HG02973 (cell line): ENCODE measurements around the gene NUDT3.
A peak's percentile ranks its signal among the peaks of the same experiment; 100 is the strongest.
"Not testable (repeated sequence)": the region's sequence is repeated elsewhere in the genome, so short reads cannot be mapped to it uniquely, and the experiment has no call there.

Experiments
- ATAC-seq: cut with Tn5 transposase; IDR thresholded peaks from one replicate; pipeline ENCODE4 v1.9.1; 2021; ENCODE audit warnings: moderate library complexity; ENCODE audit not compliant: unreplicated experiment

NUDT3 gene

GRCh38 chr6:34392497-34393190, at the start of gene NUDT3:
TSS of gene NUDT3 (minus strand) at chr6:34392669. CDS start at chr6:34392362, 307 bp downstream.
- peak; percentile 76 for ATAC-seq

GRCh38 chr6:34441526-34441925, 49.1 kb upstream of the NUDT3 start:
- ATAC-seq, result no peak

- ATAC-seq, result no peak
These were observed 47.0 kb upstream of the NUDT3 start for GRCh38 chr6:34439442-34439841.

- ATAC-seq, result no peak
These were observed 46.2 kb upstream of the NUDT3 start for GRCh38 chr6:34438705-34439104.

- no peak for ATAC-seq
These were observed 45.1 kb upstream of the NUDT3 start for GRCh38 chr6:34437644-34437970.

- ATAC-seq, result no peak
These were observed 44.6 kb upstream of the NUDT3 start for GRCh38 chr6:34436803-34437643.

- no peak for ATAC-seq
These were observed 43.4 kb upstream of the NUDT3 start for GRCh38 chr6:34435916-34436315.

GRCh38 chr6:34425498-34426410, 33.3 kb upstream of the NUDT3 start, which contains the start of gene RPS10:
TSS of gene RPS10 (minus strand) at chr6:34426069. CDS start at chr6:34425221, 848 bp downstream.
- ATAC-seq, result peak; percentile 80

GRCh38 chr6:34425132-34425497, 32.6 kb upstream of the NUDT3 start:
- no peak for ATAC-seq

- ATAC-seq, result no peak
These were observed 32.0 kb upstream of the NUDT3 start for GRCh38 chr6:34424200-34425131.

- ATAC-seq, result no peak
These were observed 30.8 kb upstream of the NUDT3 start for GRCh38 chr6:34423254-34423653.

GRCh38 chr6:34418367-34418766, 25.9 kb upstream of the NUDT3 start:
- ATAC-seq, result no peak

GRCh38 chr6:34416877-34417371, 24.5 kb upstream of the NUDT3 start:
- ATAC-seq, result no peak

- no peak for ATAC-seq
These were observed 22.8 kb upstream of the NUDT3 start for GRCh38 chr6:34414999-34415858.

GRCh38 chr6:34412643-34413214, 20.3 kb upstream of the NUDT3 start:
- ATAC-seq, result no peak

- ATAC-seq, result no peak
These were observed 19.5 kb upstream of the NUDT3 start for GRCh38 chr6:34412016-34412415.

GRCh38 chr6:34407915-34408314, 15.4 kb upstream of the NUDT3 start:
- not testable (repeated sequence) for ATAC-seq

GRCh38 chr6:34396518-34396917, 4.0 kb upstream of the NUDT3 start:
- no peak for ATAC-seq

GRCh38 chr6:34393966-34394305, 1.5 kb upstream of the NUDT3 start:
- ATAC-seq, result no peak
